HUES64 (cell line): ENCODE measurements around the gene HUNK.
"Not testable (repeated sequence)": the region's sequence is repeated elsewhere in the genome, so short reads cannot be mapped to it uniquely, and the experiment has no call there.

ENCODE experiments used
- H3K27ac ChIP-seq: 2 replicates; pipeline ENCODE4 v1.7.0; 2013; ENCODE audit warnings: low read depth, low read length, inconsistent platforms
- H3K27me3 ChIP-seq: 2 replicates; pipeline ENCODE4 v1.6.1; 2013; ENCODE audit warnings: mild to moderate bottlenecking, low read length; ENCODE audit not compliant: insufficient read depth
- H3K36me3 ChIP-seq: 2 replicates; pipeline ENCODE4 v1.6.1; 2013; ENCODE audit warnings: mild to moderate bottlenecking, low read length; ENCODE audit not compliant: insufficient read depth
- H3K4me1 ChIP-seq: 2 replicates; pipeline ENCODE4 v1.6.1; 2013; ENCODE audit warnings: mild to moderate bottlenecking, low read length, moderate library complexity; ENCODE audit not compliant: insufficient read depth
- H3K4me3 ChIP-seq: 2 replicates; pipeline ENCODE4 v1.5.1; 2013; ENCODE audit warnings: mild to moderate bottlenecking, low read length, moderate library complexity
- H3K9ac ChIP-seq: 2 replicates; pipeline ENCODE4 v1.6.1; 2013; ENCODE audit warnings: mild to moderate bottlenecking, low read depth, low read length
- H3K9me3 ChIP-seq: 2 replicates; pipeline ENCODE4 v1.6.1; 2013; ENCODE audit warnings: low read depth, low read length; ENCODE audit not compliant: insufficient read depth
- WGBS: fragments of 150-250, 120-280 bp; methylation state at CpG from one replicate; pipeline ENCODE4 v1.1.7; 2013; ENCODE audit warnings: missing lambda C conversion rate; 5-methylcytosine and 5-hydroxymethylcytosine counted together

HUNK gene

DNA sequence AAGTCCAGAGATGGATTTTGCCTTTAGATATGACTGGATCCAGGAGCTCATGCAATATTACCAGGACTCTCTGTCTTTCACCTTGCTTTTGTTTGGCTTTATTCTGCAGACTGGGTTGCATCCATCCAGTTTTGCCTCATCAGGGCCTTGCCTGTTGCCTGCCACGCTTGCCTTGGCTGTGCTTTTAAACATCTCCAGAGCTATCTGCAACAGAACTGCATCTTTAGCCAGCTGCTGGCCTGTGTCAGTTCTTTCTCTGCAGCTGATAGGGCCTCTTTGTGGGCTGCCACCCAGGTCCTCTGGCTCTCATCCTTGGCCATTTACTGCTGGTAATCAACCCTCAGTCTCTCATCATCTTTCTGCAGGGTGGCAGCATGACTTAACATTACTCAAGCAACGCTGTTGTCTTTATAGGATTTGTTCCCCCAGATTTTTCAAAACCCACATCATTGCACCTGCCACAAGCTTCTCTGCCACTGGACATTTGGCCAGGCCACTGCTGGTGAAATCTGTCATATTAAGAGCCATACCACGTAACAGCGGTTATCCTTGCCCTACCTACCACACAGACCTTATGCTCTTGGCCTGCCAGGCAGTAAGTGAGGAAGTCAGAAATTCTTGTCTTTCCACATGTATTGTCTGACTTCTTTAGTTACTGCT lies 24.4 kb upstream of the HUNK start:
- Histone ChIP-seq H3K27me3 (no peaks in the 10 kb centered on the region), H3K27ac (no peak overlapping the region), H3K9me3 (no peaks in the 10 kb centered on the region), H3K9ac (no peak overlapping the region), H3K4me3 (no peak overlapping the region), H3K36me3 (no peaks in the 10 kb centered on the region), H3K4me1 (peaks cover 13% of the 10 kb centered on the region)
- 92% methylated on average over 4 of the region's 4 CpGs for WGBS

DNA sequence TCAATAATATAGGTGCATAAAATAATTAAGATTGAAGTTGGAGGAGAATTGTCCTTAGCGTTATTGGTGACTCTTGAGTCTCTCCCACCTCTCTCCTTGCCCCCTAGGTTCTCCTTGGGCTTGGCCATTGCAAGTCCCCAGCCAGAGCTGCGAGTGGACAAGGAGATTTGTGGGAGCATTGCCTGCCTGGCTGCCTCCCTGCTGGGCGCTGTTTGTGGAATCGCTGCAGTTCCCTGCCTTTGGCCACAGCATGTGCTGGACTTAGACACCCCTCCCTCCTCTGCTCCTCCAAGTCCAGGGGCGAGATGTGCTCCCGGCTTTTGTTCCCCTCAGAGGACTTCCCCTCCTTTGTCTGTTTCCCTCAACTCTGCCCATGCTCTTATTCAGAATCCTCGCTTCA lies 21.9 kb upstream of the HUNK start:
- Histone ChIP-seq H3K27me3 (no peaks in the 10 kb centered on the region), H3K27ac (no peak overlapping the region), H3K4me3 (no peak overlapping the region), H3K9me3 (no peaks in the 10 kb centered on the region), H3K36me3 (no peaks in the 10 kb centered on the region), H3K9ac (no peak overlapping the region), H3K4me1 (no peaks in the 10 kb centered on the region)
- WGBS = 92% methylated on average over 7 of the region's 7 CpGs

DNA sequence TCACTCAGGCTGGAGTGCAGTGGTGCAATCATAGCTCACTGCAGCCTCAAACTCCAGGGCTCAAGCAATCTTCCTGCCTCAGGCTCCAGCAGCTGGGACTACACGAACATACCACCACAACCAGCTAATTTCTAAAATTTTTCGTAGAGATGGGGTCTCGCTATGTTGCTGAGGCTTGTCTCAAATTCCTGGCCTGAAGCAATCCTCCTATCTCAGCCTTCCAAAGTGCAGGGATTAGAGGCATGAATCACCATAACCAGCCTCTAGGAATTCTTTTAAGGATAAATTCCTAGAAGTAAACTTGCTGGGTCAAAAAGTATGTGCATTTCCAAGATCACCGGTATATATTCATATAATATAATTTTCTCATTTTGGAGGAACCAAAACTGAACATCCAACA lies 17.6 kb upstream of the HUNK start:
- Histone ChIP-seq H3K27ac (no peak overlapping the region), H3K9ac (no peak overlapping the region), H3K4me1 (no peaks in the 10 kb centered on the region), H3K4me3 (no peak overlapping the region), H3K9me3 (no peaks in the 10 kb centered on the region), H3K36me3 (no peaks in the 10 kb centered on the region), H3K27me3 (no peaks in the 10 kb centered on the region)
- WGBS = 84% methylated on average over 3 of the region's 4 CpGs

DNA sequence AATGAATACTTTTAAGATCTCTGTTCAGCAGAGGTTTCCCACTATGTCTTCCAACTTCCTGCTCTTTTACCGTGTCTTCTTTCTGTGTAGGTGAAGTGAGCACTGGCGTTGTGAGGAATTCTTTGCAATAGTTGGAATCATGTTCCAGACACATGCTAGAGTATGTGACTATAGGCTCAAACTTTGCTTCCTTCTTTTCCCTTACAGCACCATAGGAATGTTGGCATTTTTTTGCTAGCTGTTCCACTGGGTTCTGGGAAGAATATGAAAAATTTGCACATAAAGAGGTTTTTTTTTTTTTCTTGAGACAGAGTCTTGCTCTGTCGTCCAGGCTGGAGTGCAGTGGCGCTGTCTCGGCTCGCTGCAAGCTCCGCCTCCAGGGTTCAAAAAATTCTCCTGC lies 15.7 kb upstream of the HUNK start:
- Histone ChIP-seq H3K4me1 (no peaks in the 10 kb centered on the region), H3K9ac (no peak overlapping the region), H3K9me3 (no peaks in the 10 kb centered on the region), H3K27ac (no peak overlapping the region), H3K27me3 (no peaks in the 10 kb centered on the region), H3K36me3 (no peaks in the 10 kb centered on the region), H3K4me3 (no peak overlapping the region)
- 92% methylated on average over 7 of the region's 7 CpGs for WGBS

DNA sequence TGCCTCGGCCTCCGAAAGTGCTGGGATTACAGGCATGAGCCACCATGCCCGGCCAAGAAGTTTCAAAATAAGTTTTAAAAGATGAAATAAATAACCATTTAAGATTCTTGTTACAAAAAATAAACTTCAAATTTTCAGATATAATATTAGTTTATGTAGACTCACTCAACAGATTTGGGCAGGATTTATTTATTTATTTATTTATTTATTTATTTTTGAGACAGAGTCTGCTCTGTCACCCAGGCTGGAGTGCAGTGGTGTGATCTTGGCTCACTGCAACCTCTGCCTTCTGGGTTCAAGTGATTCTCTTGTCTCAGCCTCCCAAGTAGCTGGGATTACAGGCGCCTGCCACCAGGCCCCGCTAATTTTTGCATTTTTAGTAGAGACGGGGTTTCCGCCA lies 15.2 kb upstream of the HUNK start:
- H3K27me3 ChIP-seq, H3K9me3 ChIP-seq, H3K27ac ChIP-seq, H3K4me1 ChIP-seq, H3K9ac ChIP-seq, H3K4me3 ChIP-seq, H3K36me3 ChIP-seq: not testable (repeated sequence)
- 79% methylated on average over 6 of the region's 7 CpGs for WGBS

DNA sequence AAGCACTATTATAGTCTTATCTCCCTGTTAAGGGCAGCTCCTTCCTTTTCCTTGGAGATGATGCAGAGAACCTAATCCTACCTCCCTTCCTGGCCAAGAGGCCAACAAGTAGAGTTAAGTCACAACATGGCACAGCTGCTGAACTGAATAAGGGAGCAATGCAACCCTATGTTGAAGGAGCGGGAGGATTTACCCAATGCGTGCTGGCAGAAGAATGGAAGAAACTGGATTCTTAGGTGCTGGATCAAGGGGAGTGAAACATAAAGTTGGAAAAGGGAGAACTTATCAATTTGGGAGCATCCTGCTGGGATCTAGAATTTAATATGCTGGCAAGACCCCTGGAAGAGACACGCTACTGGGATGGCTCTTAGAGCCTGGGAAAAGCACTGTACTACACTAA lies 12.0 kb upstream of the HUNK start:
- H3K4me1 ChIP-seq = no peaks in the 10 kb centered on the region
- H3K36me3 ChIP-seq = no peaks in the 10 kb centered on the region
- WGBS = 93% methylated on average over 3 of the region's 3 CpGs
- no peak overlapping the region for H3K9ac ChIP-seq
- H3K27ac ChIP-seq = no peak overlapping the region
- no peaks in the 10 kb centered on the region for H3K9me3 ChIP-seq
- no peak overlapping the region for H3K4me3 ChIP-seq
- no peaks in the 10 kb centered on the region for H3K27me3 ChIP-seq

DNA sequence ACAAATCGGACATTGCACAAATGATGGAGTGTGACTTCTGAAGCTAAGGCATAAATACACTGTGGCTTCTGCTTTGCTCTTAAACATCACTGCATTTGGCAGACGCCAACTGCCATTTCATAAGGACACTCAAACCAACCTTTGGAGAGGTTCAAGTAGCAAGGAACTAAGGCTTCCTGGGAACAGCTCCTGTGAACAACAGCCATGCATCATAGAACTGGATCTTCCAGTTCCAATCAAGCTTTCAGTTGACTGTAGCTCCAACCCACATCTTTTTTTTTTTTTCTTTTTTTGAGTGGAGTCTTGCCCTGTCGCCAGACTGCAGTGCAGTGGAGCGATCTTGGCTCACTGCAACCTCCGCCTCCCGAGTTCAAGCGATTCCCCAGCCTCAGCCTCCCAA lies 10.7 kb upstream of the HUNK start:
- H3K9ac ChIP-seq = no peak overlapping the region
- peaks cover 6% of the 10 kb centered on the region for H3K4me1 ChIP-seq
- no peaks in the 10 kb centered on the region for H3K9me3 ChIP-seq
- 91% methylated on average over 7 of the region's 7 CpGs for WGBS
- H3K27ac ChIP-seq = no peak overlapping the region
- no peak overlapping the region for H3K4me3 ChIP-seq
- no peaks in the 10 kb centered on the region for H3K27me3 ChIP-seq
- no peaks in the 10 kb centered on the region for H3K36me3 ChIP-seq

DNA sequence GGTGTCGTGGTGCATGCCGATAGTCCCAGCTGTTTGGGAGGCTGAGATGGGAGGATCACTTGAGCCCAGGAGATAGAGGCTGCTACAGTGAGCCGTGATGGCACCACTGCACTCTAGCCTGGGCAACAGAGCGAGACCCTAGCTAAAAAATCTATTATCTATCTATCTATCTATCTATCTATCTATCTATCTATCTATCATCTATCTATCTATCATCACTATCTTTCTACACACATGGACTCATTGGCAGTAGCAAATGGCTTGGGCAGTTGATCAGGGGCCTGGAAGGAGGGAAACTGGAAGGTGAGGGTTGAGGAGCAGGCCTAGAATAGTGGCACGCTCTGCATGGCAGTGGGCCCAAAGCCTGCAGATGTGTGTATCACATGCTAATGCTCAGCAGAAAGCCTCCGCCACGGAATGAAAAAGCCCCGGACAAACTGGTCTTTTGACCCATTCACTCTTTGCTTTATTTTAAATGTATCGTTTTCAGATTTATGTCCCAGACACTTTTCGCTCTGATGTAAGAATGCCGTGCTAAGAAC lies 7.3 kb upstream of the HUNK start:
- 95% methylated on average over 11 of the region's 11 CpGs for WGBS

DNA sequence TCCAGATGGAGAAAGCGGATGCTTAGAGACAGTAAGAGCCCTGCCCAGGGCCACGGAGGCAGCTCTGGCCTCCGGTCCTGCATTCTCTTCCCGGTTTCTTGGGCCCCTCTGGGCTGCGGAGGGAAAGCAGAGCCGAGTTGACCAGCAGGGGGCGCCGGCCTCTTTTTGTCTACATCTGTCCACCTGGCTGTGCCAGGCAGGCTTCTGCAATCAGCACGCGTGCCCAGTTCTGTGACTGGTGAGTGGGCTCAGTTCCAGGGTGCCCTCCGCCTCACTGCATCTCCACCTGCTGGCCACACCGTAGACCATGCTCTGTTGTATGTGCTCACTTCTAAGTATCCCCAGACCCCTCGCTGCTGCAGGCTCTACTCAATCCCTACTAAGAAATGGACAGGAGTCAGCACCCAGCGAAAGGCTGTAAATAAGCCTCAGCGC lies 6.7 kb upstream of the HUNK start:
- H3K27ac ChIP-seq = no peak overlapping the region
- H3K4me1 ChIP-seq = peaks cover 13% of the 10 kb centered on the region
- peaks cover 12% of the 10 kb centered on the region for H3K27me3 ChIP-seq
- H3K4me3 ChIP-seq = no peak overlapping the region
- no peaks in the 10 kb centered on the region for H3K36me3 ChIP-seq
- no peak overlapping the region for H3K9ac ChIP-seq
- WGBS = 25% methylated on average over 15 of the region's 15 CpGs
- no peaks in the 10 kb centered on the region for H3K9me3 ChIP-seq

More for the DNA sequence above, 7.3 kb upstream of the HUNK start:
- H3K27ac ChIP-seq = no peak overlapping the region
- H3K9ac ChIP-seq = no peak overlapping the region
- no peaks in the 10 kb centered on the region for H3K36me3 ChIP-seq
- peaks cover 6% of the 10 kb centered on the region for H3K27me3 ChIP-seq
- no peak overlapping the region for H3K4me3 ChIP-seq
- H3K4me1 ChIP-seq = peaks cover 13% of the 10 kb centered on the region
- no peaks in the 10 kb centered on the region for H3K9me3 ChIP-seq

DNA sequence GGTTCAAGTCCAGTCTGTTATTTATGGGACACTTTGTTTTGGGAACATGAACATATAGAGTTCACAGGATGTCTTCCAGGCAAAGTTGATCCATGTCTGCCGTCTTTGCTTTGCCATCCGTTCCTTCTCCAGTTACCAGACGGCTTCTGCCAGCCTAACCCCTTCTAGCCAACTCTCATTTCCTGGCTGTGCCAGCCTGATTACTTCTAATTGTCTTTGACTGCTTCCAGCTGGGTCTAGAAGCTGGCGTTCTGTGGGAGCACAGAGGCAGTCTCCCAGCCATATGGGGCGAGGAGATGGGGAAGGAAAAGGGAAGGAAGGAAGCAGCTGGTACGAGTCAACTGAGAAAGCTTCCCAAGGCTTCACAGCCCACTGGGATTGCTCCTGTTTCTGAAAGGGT lies 3.1 kb upstream of the HUNK start:
- Histone ChIP-seq H3K27me3 (peaks cover 24% of the 10 kb centered on the region), H3K4me3 (no peak overlapping the region), H3K27ac (no peak overlapping the region), H3K9ac (no peak overlapping the region), H3K36me3 (no peaks in the 10 kb centered on the region), H3K9me3 (no peaks in the 10 kb centered on the region), H3K4me1 (peaks cover 22% of the 10 kb centered on the region)
- WGBS = 86% methylated on average over 6 of the region's 6 CpGs

DNA sequence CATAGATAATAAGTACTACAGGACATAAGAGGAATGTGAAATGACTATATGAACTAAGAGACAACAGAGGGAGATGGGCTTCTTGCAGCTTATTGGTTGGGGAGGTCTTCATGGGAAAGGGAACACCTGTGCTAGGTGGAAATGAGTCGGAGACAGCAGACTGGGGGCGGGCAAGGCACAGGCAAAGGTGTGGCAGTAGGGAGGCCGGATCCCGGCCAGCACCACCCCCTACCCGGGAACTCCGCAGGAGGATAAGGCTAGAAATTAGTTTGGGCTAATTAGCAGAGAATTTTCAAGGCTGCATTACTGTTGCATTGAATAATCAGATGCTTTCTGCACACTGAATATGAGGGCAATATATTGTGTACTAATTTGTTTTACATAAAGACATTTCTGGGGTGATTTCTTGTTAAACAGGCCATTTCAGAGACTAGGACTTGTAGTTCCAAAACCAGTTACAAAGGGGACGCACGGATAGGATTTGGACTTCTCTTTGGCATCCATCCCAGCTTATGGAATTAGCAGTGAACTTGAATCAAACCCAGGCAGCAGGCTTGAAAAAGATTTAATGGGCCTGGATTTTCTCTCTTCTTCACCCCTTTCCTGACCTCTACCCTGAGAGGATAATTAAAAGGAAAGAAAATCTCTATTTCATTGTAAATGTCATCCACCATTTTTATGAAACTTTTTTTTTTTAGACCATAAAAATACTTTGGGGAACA lies 2.2 kb upstream of the HUNK start:
- WGBS = 68% methylated on average over 8 of the region's 8 CpGs

More for the DNA sequence above, 2.2 kb upstream of the HUNK start:
- H3K27ac ChIP-seq = no peak overlapping the region
- H3K27me3 ChIP-seq = peaks cover 24% of the 10 kb centered on the region
- no peak overlapping the region for H3K9ac ChIP-seq
- no peak overlapping the region for H3K4me3 ChIP-seq
- no peaks in the 10 kb centered on the region for H3K9me3 ChIP-seq
- no peaks in the 10 kb centered on the region for H3K36me3 ChIP-seq
- H3K4me1 ChIP-seq = peaks cover 27% of the 10 kb centered on the region
